Stimulated activated CD4-positive, alpha-beta T cell treated with anti-CD3 and anti-CD28 coated beads, Interleukin-1b, Interleukin-23, amount 100 ng/mL, for 24 hours (primary cell): ENCODE measurements around the gene NACC2.

Source experiments
- DNase-seq, 4 experiments: peaks; one replicate each; pipeline ENCODE4 v3.0.0-alpha.2; 2020; ENCODE audit warnings: low read depth in 4 of 4, low spot score in 1 of 4

NACC2 gene

GRCh38 chr9:136058801-136059302 is 36.2 kb downstream of the NACC2 start:
- no peak for DNase-seq

GRCh38 chr9:136058084-136058483 is 37.0 kb downstream of the NACC2 start:
- no peak for DNase-seq

- DNase-seq: no peak
Measured at GRCh38 chr9:136057236-136058081, 37.6 kb downstream of the NACC2 start.

GRCh38 chr9:136056546-136057235 is 38.4 kb downstream of the NACC2 start:
- no peak for DNase-seq

GRCh38 chr9:136055715-136056545 is 39.2 kb downstream of the NACC2 start:
- DNase-seq: no peak

- DNase-seq: no peak
Measured at GRCh38 chr9:136054798-136055714, 40.0 kb downstream of the NACC2 start.

- DNase-seq: no peak
Measured at GRCh38 chr9:136054146-136054545, 40.9 kb downstream of the NACC2 start.

- no peak for DNase-seq
Measured at GRCh38 chr9:136053757-136054142, 41.3 kb downstream of the NACC2 start.

- no peak for DNase-seq
Measured at GRCh38 chr9:136052991-136053756, 41.9 kb downstream of the NACC2 start.

- DNase-seq: no peak
Measured at GRCh38 chr9:136052472-136052880, 42.6 kb downstream of the NACC2 start.

GRCh38 chr9:136051837-136052471 is 43.1 kb downstream of the NACC2 start:
- DNase-seq: peak in 2 of 4 experiments; percentile 5 to 19

- DNase-seq: no peak
Measured at GRCh38 chr9:136051453-136051836, 43.6 kb downstream of the NACC2 start.

GRCh38 chr9:136050701-136051452 is 44.2 kb downstream of the NACC2 start:
- no peak for DNase-seq

- no peak for DNase-seq
Measured at GRCh38 chr9:136050266-136050700, 44.8 kb downstream of the NACC2 start.

- no peak for DNase-seq
Measured at GRCh38 chr9:136049491-136050265, 45.4 kb downstream of the NACC2 start.

GRCh38 chr9:136048560-136049411 is 46.3 kb downstream of the NACC2 start:
- no peak for DNase-seq
